PC-9 (cell line): ENCODE results near the gene TOX2.

Source experiments
- CTCF ChIP-seq: fragments of 200-600 bp; sonication (generic); conservative IDR thresholded peaks from 2 replicates; pipeline ENCODE4 v1.6.1; 2017; ENCODE audit warnings: mixed run types, antibody characterized with exemption, mild to moderate bottlenecking, moderate library complexity
- EZH2 ChIP-seq: fragments of 200-600 bp; sonication (generic); IDR thresholded peaks from 2 replicates; pipeline ENCODE4 v1.8.0; 2017; ENCODE audit warnings: antibody characterized with exemption, low read depth

- no peak for TF ChIP-seq CTCF
- no peak for TF ChIP-seq EZH2
Observed at GRCh38 chr20:44030394-44030793, 115.7 kb downstream of the TOX2 start.
